ENCODE measurements around the gene UBTD2.

The UBTD2 gene

GRCh38 chr5:172303162-172303561, 19.6 kb upstream of the UBTD2 start:
- no peaks in the 10 kb centered on the region for H3K36me3 ChIP-seq (ENCODE audit: control insufficient read depth in 4 of 4, insufficient read depth in 4 of 4, low read length in 3 of 4)
- CTCF ChIA-PET, result interaction anchor here (1.9 kb wide), 1 partner anchor 9 kb away, joined by 5 read pairs; no protein-coding TSS in a partner anchor
- no peaks in the 10 kb centered on the region for H3K27me3 ChIP-seq (replicated peaks in 2 of 5; ENCODE audit: control insufficient read depth in 4 of 5, insufficient read depth in 5 of 5, low read length in 4 of 5)
- DNase-seq, result no peak
- WGBS (ENCODE audit: insufficient coverage), result 96% methylated on average over 4 of the region's 5 CpGs
- no peaks in the 10 kb centered on the region for H3K4me1 ChIP-seq (ENCODE audit: control extremely low read depth in 1 of 4, control insufficient read depth in 4 of 4, insufficient read depth in 4 of 4, low read length in 3 of 4)
- peaks cover 0 to 6% (median 0%) of the 10 kb centered on the region in 5 experiments for H3K9me3 ChIP-seq (ENCODE audit: control extremely low read depth in 1 of 5, control insufficient read depth in 4 of 5, insufficient read depth in 2 of 5, low read depth in 1 of 5, low read length in 4 of 5)
- POLR2A ChIA-PET, result no interaction called here
- H3K4me3 ChIP-seq (ENCODE audit: control insufficient read depth in 1 of 7, extremely low read depth in 1 of 7, insufficient read depth in 4 of 7, low read depth in 2 of 7, low read length in 6 of 7), result no peak overlapping the region
- no peak overlapping the region for H3K27ac ChIP-seq (ENCODE audit: insufficient read depth in 1 of 2, low read depth in 1 of 2, low read length in 2 of 2, poor library complexity in 1 of 2, severe bottlenecking in 2 of 2)

GRCh38 chr5:172302047-172302710, 18.6 kb upstream of the UBTD2 start:
- H3K9me3 ChIP-seq (ENCODE audit: control extremely low read depth in 1 of 5, control insufficient read depth in 4 of 5, insufficient read depth in 2 of 5, low read depth in 1 of 5, low read length in 4 of 5), result peaks cover 0 to 6% (median 0%) of the 10 kb centered on the region in 5 experiments
- POLR2A ChIA-PET, result no interaction called here
- H3K27ac ChIP-seq (ENCODE audit: insufficient read depth in 1 of 2, low read depth in 1 of 2, low read length in 2 of 2, poor library complexity in 1 of 2, severe bottlenecking in 2 of 2), result no peak overlapping the region
- H3K27me3 ChIP-seq (replicated peaks in 2 of 5; ENCODE audit: control insufficient read depth in 4 of 5, insufficient read depth in 5 of 5, low read length in 4 of 5), result no peaks in the 10 kb centered on the region
- H3K4me1 ChIP-seq (ENCODE audit: control extremely low read depth in 1 of 4, control insufficient read depth in 4 of 4, insufficient read depth in 4 of 4, low read length in 3 of 4), result no peaks in the 10 kb centered on the region
- 87% methylated on average over 9 of the region's 9 CpGs for WGBS (ENCODE audit: insufficient coverage)
- H3K4me3 ChIP-seq (ENCODE audit: control insufficient read depth in 1 of 7, extremely low read depth in 1 of 7, insufficient read depth in 4 of 7, low read depth in 2 of 7, low read length in 6 of 7), result no peak overlapping the region
- DNase-seq, result no peak
- no peaks in the 10 kb centered on the region for H3K36me3 ChIP-seq (ENCODE audit: control insufficient read depth in 4 of 4, insufficient read depth in 4 of 4, low read length in 3 of 4)
- CTCF ChIA-PET, result interaction anchor here (0.6 to 1.9 kb wide), 2 partner anchors 9 to 21 kb away, joined by 3 to 5 read pairs; no protein-coding TSS in a partner anchor

- Histone ChIP-seq H3K4me1 (ENCODE audit: control extremely low read depth in 1 of 4, control insufficient read depth in 4 of 4, insufficient read depth in 4 of 4, low read length in 3 of 4) (no peaks in the 10 kb centered on the region), H3K27ac (ENCODE audit: insufficient read depth in 1 of 2, low read depth in 1 of 2, low read length in 2 of 2, poor library complexity in 1 of 2, severe bottlenecking in 2 of 2) (no peak overlapping the region), H3K4me3 (ENCODE audit: control insufficient read depth in 1 of 7, extremely low read depth in 1 of 7, insufficient read depth in 4 of 7, low read depth in 2 of 7, low read length in 6 of 7) (no peak overlapping the region), H3K27me3 (replicated peaks in 2 of 5; ENCODE audit: control insufficient read depth in 4 of 5, insufficient read depth in 5 of 5, low read length in 4 of 5) (no peaks in the 10 kb centered on the region), H3K9me3 (ENCODE audit: control extremely low read depth in 1 of 5, control insufficient read depth in 4 of 5, insufficient read depth in 2 of 5, low read depth in 1 of 5, low read length in 4 of 5) (no peaks in the 10 kb centered on the region), H3K36me3 (ENCODE audit: control insufficient read depth in 4 of 4, insufficient read depth in 4 of 4, low read length in 3 of 4) (no peaks in the 10 kb centered on the region)
- ChIA-PET POLR2A (interaction anchor here (0.5 kb wide), 1 partner anchor 106 kb away, joined by 3 read pairs; no protein-coding TSS in a partner anchor), CTCF (no interaction called here)
- 100% methylated on average over 1 of the region's 2 CpGs for WGBS (ENCODE audit: insufficient coverage)
- DNase-seq, result no peak
Measured at GRCh38 chr5:172299916-172300439, 16.4 kb upstream of the UBTD2 start.

- Histone ChIP-seq H3K36me3 (ENCODE audit: control insufficient read depth in 4 of 4, insufficient read depth in 4 of 4, low read length in 3 of 4) (no peaks in the 10 kb centered on the region), H3K4me1 (ENCODE audit: control extremely low read depth in 1 of 4, control insufficient read depth in 4 of 4, insufficient read depth in 4 of 4, low read length in 3 of 4) (peaks cover 0 to 7% (median 5%) of the 10 kb centered on the region in 4 experiments), H3K4me3 (ENCODE audit: control insufficient read depth in 1 of 7, extremely low read depth in 1 of 7, insufficient read depth in 4 of 7, low read depth in 2 of 7, low read length in 6 of 7) (no peak overlapping the region), H3K9me3 (ENCODE audit: control extremely low read depth in 1 of 5, control insufficient read depth in 4 of 5, insufficient read depth in 2 of 5, low read depth in 1 of 5, low read length in 4 of 5) (no peaks in the 10 kb centered on the region), H3K27ac (ENCODE audit: insufficient read depth in 1 of 2, low read depth in 1 of 2, low read length in 2 of 2, poor library complexity in 1 of 2, severe bottlenecking in 2 of 2) (no peak overlapping the region), H3K27me3 (replicated peaks in 2 of 5; ENCODE audit: control insufficient read depth in 4 of 5, insufficient read depth in 5 of 5, low read length in 4 of 5) (no peaks in the 10 kb centered on the region)
- POLR2A ChIA-PET, result no interaction called here
- CTCF ChIA-PET, result interaction anchor here (1.1 to 1.9 kb wide), 6 partner anchors 12 to 383 kb away, joined by 3 to 9 read pairs (median 5); no protein-coding TSS in a partner anchor
- no peak for DNase-seq
Measured at GRCh38 chr5:172294831-172295230, 11.3 kb upstream of the UBTD2 start.

GRCh38 chr5:172293745-172294342, 10.3 kb upstream of the UBTD2 start:
- peaks cover 0 to 7% (median 5%) of the 10 kb centered on the region in 4 experiments for H3K4me1 ChIP-seq (ENCODE audit: control extremely low read depth in 1 of 4, control insufficient read depth in 4 of 4, insufficient read depth in 4 of 4, low read length in 3 of 4)
- no peak for DNase-seq
- H3K27me3 ChIP-seq (replicated peaks in 2 of 5; ENCODE audit: control insufficient read depth in 4 of 5, insufficient read depth in 5 of 5, low read length in 4 of 5), result no peaks in the 10 kb centered on the region
- 92% methylated on average over 2 of the region's 2 CpGs for WGBS (ENCODE audit: insufficient coverage)
- H3K4me3 ChIP-seq (ENCODE audit: control insufficient read depth in 1 of 7, extremely low read depth in 1 of 7, insufficient read depth in 4 of 7, low read depth in 2 of 7, low read length in 6 of 7), result no peak overlapping the region
- no peaks in the 10 kb centered on the region for H3K36me3 ChIP-seq (ENCODE audit: control insufficient read depth in 4 of 4, insufficient read depth in 4 of 4, low read length in 3 of 4)
- no peaks in the 10 kb centered on the region for H3K9me3 ChIP-seq (ENCODE audit: control extremely low read depth in 1 of 5, control insufficient read depth in 4 of 5, insufficient read depth in 2 of 5, low read depth in 1 of 5, low read length in 4 of 5)
- ChIA-PET POLR2A (no interaction called here), CTCF (interaction anchor here (0.7 to 2.0 kb wide), 19 partner anchors 9 to 374 kb away, joined by 3 to 10 read pairs (median 5); partner anchors contain the start of genes STK10 and UBTD2)
- H3K27ac ChIP-seq (ENCODE audit: insufficient read depth in 1 of 2, low read depth in 1 of 2, low read length in 2 of 2, poor library complexity in 1 of 2, severe bottlenecking in 2 of 2), result no peak overlapping the region

- H3K36me3 ChIP-seq (ENCODE audit: control insufficient read depth in 4 of 4, insufficient read depth in 4 of 4, low read length in 3 of 4), result no peaks in the 10 kb centered on the region
- H3K4me1 ChIP-seq (ENCODE audit: control extremely low read depth in 1 of 4, control insufficient read depth in 4 of 4, insufficient read depth in 4 of 4, low read length in 3 of 4), result peaks cover 0 to 7% (median 5%) of the 10 kb centered on the region in 4 experiments
- no peaks in the 10 kb centered on the region for H3K9me3 ChIP-seq (ENCODE audit: control extremely low read depth in 1 of 5, control insufficient read depth in 4 of 5, insufficient read depth in 2 of 5, low read depth in 1 of 5, low read length in 4 of 5)
- 12% methylated on average over 5 of the region's 5 CpGs for WGBS (ENCODE audit: insufficient coverage)
- no peak overlapping the region for H3K27ac ChIP-seq (ENCODE audit: insufficient read depth in 1 of 2, low read depth in 1 of 2, low read length in 2 of 2, poor library complexity in 1 of 2, severe bottlenecking in 2 of 2)
- POLR2A ChIA-PET, result no interaction called here
- DNase-seq, result peak; percentile 67 to 86 (median 84)
- H3K27me3 ChIP-seq (replicated peaks in 2 of 5; ENCODE audit: control insufficient read depth in 4 of 5, insufficient read depth in 5 of 5, low read length in 4 of 5), result no peaks in the 10 kb centered on the region
- CTCF ChIA-PET, result interaction anchor here (0.7 to 2.0 kb wide), 19 partner anchors 8 to 375 kb away, joined by 3 to 10 read pairs (median 5); partner anchors contain the start of genes STK10 and UBTD2
- H3K4me3 ChIP-seq (ENCODE audit: control insufficient read depth in 1 of 7, extremely low read depth in 1 of 7, insufficient read depth in 4 of 7, low read depth in 2 of 7, low read length in 6 of 7), result peak overlapping the region in 1 of 7 experiments; percentile 48
Measured at GRCh38 chr5:172293054-172293744, 9.6 kb upstream of the UBTD2 start.

Data from common myeloid progenitor, CD34-positive (primary cell).